ENCODE results near the gene CDC5L.

DNA sequence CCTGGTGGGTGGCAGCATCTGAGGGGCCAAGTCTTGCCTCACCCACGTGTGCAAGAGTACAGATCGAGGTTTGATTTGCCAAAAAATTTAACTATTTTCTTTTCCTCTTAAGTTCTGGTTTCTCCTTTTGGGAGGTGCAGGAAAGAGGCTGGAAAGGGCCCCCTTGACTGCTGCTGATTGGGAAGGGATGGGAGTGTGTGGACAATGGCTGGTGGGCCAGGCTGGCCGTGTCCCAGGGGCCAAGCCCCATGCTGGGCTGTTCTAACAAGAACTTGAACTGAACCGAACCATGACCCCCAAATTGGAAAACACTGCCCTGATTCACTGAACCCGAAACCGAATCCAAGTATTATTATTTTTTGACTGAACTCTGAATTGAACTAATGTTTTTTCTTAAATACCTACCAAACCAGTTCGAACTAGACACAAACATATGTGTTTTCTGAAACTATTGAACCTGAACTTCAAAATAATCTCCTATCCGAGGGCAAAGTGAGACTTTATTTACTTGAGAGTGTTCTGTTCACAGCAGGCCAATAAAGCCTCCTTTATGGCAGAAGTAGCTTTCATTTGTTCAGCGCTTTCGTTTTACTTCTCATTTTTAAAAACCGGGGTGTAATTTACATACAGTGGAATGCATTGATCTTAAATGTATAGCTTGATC is 91.2 kb downstream of the CDC5L start:
- TF ChIP-seq POLR2A (IDR thresholded peaks at IDR 0.05) = no peak
- TF ChIP-seq, protein P1, sequence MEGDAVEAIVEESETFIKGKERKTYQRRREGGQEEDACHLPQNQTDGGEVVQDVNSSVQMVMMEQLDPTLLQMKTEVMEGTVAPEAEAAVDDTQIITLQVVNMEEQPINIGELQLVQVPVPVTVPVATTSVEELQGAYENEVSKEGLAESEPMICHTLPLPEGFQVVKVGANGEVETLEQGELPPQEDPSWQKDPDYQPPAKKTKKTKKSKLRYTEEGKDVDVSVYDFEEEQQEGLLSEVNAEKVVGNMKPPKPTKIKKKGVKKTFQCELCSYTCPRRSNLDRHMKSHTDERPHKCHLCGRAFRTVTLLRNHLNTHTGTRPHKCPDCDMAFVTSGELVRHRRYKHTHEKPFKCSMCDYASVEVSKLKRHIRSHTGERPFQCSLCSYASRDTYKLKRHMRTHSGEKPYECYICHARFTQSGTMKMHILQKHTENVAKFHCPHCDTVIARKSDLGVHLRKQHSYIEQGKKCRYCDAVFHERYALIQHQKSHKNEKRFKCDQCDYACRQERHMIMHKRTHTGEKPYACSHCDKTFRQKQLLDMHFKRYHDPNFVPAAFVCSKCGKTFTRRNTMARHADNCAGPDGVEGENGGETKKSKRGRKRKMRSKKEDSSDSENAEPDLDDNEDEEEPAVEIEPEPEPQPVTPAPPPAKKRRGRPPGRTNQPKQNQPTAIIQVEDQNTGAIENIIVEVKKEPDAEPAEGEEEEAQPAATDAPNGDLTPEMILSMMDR (IDR thresholded peaks at IDR 0.05) = no peak

Data from upper lobe of left lung (tissue), 4 donors.